OCI-LY1 (cell line): ENCODE results near the gene SART3.

Experiments used
- EZH2 ChIP-seq: fragments of 200-600 bp; sonication (generic), shearing (Covaris generic); IDR thresholded peaks from 2 replicates; pipeline ENCODE4 v1.8.0; 2017; ENCODE audit warnings: borderline replicate concordance, mixed run types, mild to moderate bottlenecking, antibody characterized with exemption, low read length, moderate library complexity, mixed read lengths
- TF ChIP-seq, protein P1 (sequence below): fragments of 200-600 bp; sonication (generic), shearing (Covaris generic); IDR thresholded peaks from 2 replicates; pipeline ENCODE4 v1.5.1; 2017; ENCODE audit warnings: mild to moderate bottlenecking, antibody characterized with exemption, low read length, moderate library complexity, mixed read lengths

- TF ChIP-seq EZH2: no peak
- TF ChIP-seq, protein P1, sequence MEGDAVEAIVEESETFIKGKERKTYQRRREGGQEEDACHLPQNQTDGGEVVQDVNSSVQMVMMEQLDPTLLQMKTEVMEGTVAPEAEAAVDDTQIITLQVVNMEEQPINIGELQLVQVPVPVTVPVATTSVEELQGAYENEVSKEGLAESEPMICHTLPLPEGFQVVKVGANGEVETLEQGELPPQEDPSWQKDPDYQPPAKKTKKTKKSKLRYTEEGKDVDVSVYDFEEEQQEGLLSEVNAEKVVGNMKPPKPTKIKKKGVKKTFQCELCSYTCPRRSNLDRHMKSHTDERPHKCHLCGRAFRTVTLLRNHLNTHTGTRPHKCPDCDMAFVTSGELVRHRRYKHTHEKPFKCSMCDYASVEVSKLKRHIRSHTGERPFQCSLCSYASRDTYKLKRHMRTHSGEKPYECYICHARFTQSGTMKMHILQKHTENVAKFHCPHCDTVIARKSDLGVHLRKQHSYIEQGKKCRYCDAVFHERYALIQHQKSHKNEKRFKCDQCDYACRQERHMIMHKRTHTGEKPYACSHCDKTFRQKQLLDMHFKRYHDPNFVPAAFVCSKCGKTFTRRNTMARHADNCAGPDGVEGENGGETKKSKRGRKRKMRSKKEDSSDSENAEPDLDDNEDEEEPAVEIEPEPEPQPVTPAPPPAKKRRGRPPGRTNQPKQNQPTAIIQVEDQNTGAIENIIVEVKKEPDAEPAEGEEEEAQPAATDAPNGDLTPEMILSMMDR: no peak
These were observed 5.5 kb upstream of the SART3 start for GRCh38 chr12:108566452-108566851.
